HG02763 (cell line): ENCODE results near the gene MYO15A.
"Not testable (repeated sequence)": the region's sequence is repeated elsewhere in the genome, so short reads cannot be mapped to it uniquely, and the experiment has no call there.

Experiments used
- ATAC-seq: cut with Tn5 transposase; IDR thresholded peaks from one replicate; pipeline ENCODE4 v1.9.1; 2021; ENCODE audit warnings: mild to moderate bottlenecking, moderate library complexity; ENCODE audit not compliant: unreplicated experiment

The MYO15A gene

GRCh38 chr17:18208092-18208491 is 99.5 kb downstream of the MYO15A start:
- ATAC-seq: no peak

GRCh38 chr17:18213666-18214270 is 105.2 kb downstream of the MYO15A start:
- ATAC-seq: no peak

GRCh38 chr17:18216906-18217305 is 108.3 kb downstream of the MYO15A start:
- ATAC-seq: not testable (repeated sequence)

DNA sequence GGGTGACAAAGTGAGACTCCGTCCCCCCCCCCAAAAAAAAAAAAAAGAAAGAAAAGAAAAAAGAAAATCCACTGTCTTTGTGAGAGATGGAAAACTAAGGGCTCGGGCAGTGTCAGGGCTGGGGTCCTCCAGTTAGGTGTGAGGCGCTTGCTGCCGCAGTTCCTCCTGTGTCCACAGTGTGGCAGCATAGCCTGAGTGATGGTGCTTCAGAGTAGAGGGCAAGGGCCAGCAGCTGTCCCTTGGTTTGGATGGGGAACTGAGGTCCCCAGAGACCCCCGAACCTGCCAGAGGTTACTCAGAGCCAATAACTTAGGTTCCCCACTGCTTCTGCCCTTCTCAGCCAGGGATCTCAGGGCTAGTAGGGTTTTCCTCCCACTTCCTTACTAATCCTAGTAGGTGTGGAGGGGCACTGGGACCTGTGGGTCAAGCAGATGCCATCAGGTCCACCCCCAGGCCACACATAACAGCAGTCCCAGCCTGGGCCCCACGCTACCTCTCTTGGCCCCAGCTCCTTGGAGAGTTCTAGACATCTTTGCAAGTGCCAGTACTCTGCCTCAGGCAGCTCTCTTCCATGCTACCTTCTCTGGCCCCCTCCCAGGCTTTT is 109.0 kb downstream of the MYO15A start:
- no peak for ATAC-seq

- ATAC-seq: no peak
These were observed 110.3 kb downstream of the MYO15A start for GRCh38 chr17:18218756-18219415.

DNA sequence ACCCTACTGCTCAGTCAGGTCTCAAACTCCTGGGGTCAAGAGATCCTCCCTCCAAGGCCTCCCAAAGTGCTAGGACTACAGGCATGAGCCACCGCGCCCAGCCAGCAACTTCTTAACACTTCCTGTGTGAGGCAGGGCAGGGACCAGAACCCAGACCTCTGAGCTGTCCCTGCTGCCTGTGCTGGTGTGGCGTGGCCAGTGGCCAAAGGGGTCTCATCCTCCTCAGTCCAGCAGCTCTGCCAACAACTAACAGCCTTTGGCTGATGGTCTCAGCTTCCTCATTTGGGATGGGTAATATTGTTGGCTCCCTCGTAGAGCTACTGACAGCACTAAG is 115.5 kb downstream of the MYO15A start:
- no peak for ATAC-seq

DNA sequence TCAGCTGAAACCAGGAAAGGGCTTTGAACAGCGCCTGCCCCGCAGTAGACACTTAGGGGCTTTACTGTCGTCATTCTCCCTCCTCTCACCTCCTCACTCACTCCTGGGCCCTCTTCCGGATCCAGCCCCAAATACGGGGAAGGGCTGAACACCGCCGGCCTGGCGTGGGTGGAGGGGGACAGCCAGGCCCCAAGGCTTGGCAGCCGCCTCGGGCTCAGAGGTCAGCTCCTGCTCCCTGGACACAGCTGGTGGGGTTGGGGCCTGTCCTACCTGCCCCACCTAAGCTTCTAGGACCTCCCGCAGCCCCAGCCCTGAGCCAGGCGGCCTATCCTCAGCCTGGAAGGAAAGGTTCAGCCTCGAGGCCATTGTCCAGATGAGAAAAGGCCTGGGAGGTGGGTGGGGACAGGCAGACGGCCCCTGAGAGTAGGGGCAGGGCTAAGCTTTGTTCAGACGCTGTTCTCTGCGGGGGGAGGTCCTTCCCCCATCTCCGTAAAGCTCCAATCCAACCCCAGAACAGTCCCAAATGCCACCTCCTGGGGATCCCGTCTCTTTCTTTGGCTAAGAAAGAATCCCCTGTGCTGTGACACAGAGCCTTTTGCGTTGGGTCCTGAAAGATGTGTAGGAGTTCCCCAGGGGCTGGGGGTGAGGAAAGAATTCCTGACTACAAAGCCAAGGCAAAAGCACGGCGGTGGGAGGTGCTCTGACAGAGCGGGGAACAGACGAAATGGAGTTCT is 116.0 kb downstream of the MYO15A start:
- ATAC-seq: no peak

- ATAC-seq: peak; percentile 84
These were observed 116.6 kb downstream of the MYO15A start, which contains the start of gene LLGL1 for GRCh38 chr17:18225121-18225641. Gene LLGL1 (plus strand): TSS chr17:18225635. CDS start chr17:18225683, 48 bp downstream.

GRCh38 chr17:18225642-18226283 is 117.2 kb downstream of the MYO15A start:
- no peak for ATAC-seq

- ATAC-seq: no peak
These were observed 117.9 kb downstream of the MYO15A start for GRCh38 chr17:18226284-18226945.

DNA sequence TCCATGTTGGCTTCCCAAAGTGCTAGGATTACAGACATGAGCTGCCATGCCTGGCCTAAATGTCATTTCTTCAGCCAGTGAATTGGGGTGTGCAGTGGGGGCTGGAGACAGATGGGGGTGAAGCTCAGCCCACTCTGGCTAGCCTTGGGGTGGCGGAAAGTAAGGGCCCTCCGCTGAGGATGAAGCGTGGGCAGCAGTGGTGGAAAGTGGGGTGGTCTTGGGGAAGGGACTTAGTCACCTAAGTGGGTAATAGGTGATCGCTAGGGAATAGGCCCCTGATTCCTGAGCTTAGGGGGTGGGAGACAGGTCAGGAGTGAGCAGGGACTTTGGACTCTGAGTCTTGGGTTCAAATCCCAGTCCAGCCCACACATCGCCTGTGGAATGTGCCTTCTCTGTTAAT is 119.1 kb downstream of the MYO15A start:
- ATAC-seq: no peak

GRCh38 chr17:18228176-18228682 is 119.7 kb downstream of the MYO15A start:
- no peak for ATAC-seq

GRCh38 chr17:18229254-18229653 is 120.7 kb downstream of the MYO15A start:
- no peak for ATAC-seq
